ENCODE results near the gene TYSND1. TPM values are rescaled to one million over a fixed set of nuclear protein-coding genes. Genes with fewer than 3 reads are reported as not detected.

Gene TYSND1
- total and polyA plus RNA-seq, 2 of the 13 experiments (the other 11 are each of a cell fraction or from before 2014, with no cell fraction given) = 3.3 to 8.9 TPM

GRCh38 chr10:70109064-70109729, 37.3 kb downstream of the TYSND1 start (continued):
- TF ChIP-seq ZNF280B (CRISPR knock-in tag; IDR thresholded peaks at IDR 0.05; ENCODE audit: borderline replicate concordance) (no peak), SNAPC2 (CRISPR knock-in tag; IDR thresholded peaks at IDR 0.05) (no peak), TIGD3 (CRISPR knock-in tag; IDR thresholded peaks at IDR 0.05; ENCODE audit: borderline replicate concordance) (no peak), ERF (CRISPR knock-in tag; IDR thresholded peaks at IDR 0.05) (peak; percentile 80), FOXA3 (CRISPR knock-in tag; IDR thresholded peaks at IDR 0.05) (peak; percentile 76), FOXC1 (CRISPR knock-in tag; IDR thresholded peaks at IDR 0.05; ENCODE audit: borderline replicate concordance) (0 out of 2 replicates have a peak, but pooled peaks have one; percentile 75), ZBTB44 (CRISPR knock-in tag; IDR thresholded peaks at IDR 0.05) (no peak), SRSF9 (IDR thresholded peaks at IDR 0.05; ENCODE audit: borderline replicate concordance, insufficient read depth, low read depth, low read length, poor library complexity, severe bottlenecking) (no peak), ZNF788 (CRISPR knock-in tag; IDR thresholded peaks at IDR 0.05; ENCODE audit: borderline replicate concordance) (peak; percentile 51; the same call in 1 of the 2 replicates), ZNF503 (CRISPR knock-in tag; IDR thresholded peaks at IDR 0.05) (peak; percentile 71), ZMAT3 (CRISPR knock-in tag; conservative IDR thresholded peaks at IDR 0.05) (peak; percentile 88; the same call in 1 of the 2 replicates), DMAP1 (CRISPR knock-in tag; IDR thresholded peaks at IDR 0.05) (no peak), ISL2 (CRISPR knock-in tag; IDR thresholded peaks at IDR 0.05) (peak; percentile 67; the same call in 1 of the 2 replicates), HMGA1 (CRISPR knock-in tag; conservative IDR thresholded peaks at IDR 0.05) (no peak), THYN1 (CRISPR knock-in tag; IDR thresholded peaks at IDR 0.05; ENCODE audit: borderline replicate concordance, low read depth) (no peak), TCF12 (IDR thresholded peaks at IDR 0.05) (no peak), TCF12 (CRISPR knock-in tag; IDR thresholded peaks at IDR 0.05) (0 out of 2 replicates have a peak, but pooled peaks have one; percentile 37), PLRG1 (conservative IDR thresholded peaks at IDR 0.05) (no peak), GABPA (IDR thresholded peaks at IDR 0.05; ENCODE audit: low read depth, low read length) (no peak), GABPA (CRISPR knock-in tag; IDR thresholded peaks at IDR 0.05; ENCODE audit: low read depth) (no peak), ZNF552 (CRISPR knock-in tag; IDR thresholded peaks at IDR 0.05; ENCODE audit: borderline replicate concordance) (no peak), ARNT (IDR thresholded peaks at IDR 0.05) (no peak), JUNB (CRISPR knock-in tag; IDR thresholded peaks at IDR 0.05; ENCODE audit: borderline replicate concordance) (no peak), ZFYVE20 (CRISPR knock-in tag; IDR thresholded peaks at IDR 0.05; ENCODE audit: borderline replicate concordance, low read depth) (no peak), ATM (IDR thresholded peaks at IDR 0.05; ENCODE audit: borderline replicate concordance) (no peak), PHF21A (CRISPR knock-in tag; IDR thresholded peaks at IDR 0.05) (0 out of 2 replicates have a peak, but pooled peaks have one; percentile 21)

Data from HepG2 (cell line).